Panc1 (cell line): Measurements from ENCODE around the gene P3R3URF. TPM values are rescaled to one million over a fixed set of nuclear protein-coding genes. Genes with fewer than 3 reads are reported as not detected.

Source experiments
- ATAC-seq: fragments of 200-7000 bp; cut with Tn5 transposase; 2 replicates; pipeline ENCODE4 v1.9.1; 2020; ENCODE audit warnings: mild to moderate bottlenecking, moderate library complexity
- BruUV-seq: library from RNA; stranded (reverse); fragments of 400-500 nt; replicated peaks from 2 replicates; lab custom pipeline; 2021; lab: Mats Ljungman, UMichigan
- CTCF ChIA-PET: fragments of 300-600 bp; sonication (Branson Sonifier 250); formaldehyde crosslinking; loops from one replicate; lab custom pipeline; 2022; ENCODE audit warnings: antibody characterized with exemption; lab: Charles Lee
- POLR2A ChIA-PET: fragments of 300-600 bp; sonication (Branson Sonifier 250); formaldehyde crosslinking; loops from one replicate; lab custom pipeline; 2022; ENCODE audit warnings: antibody characterized with exemption; lab: Charles Lee
- DNase-seq: peaks from one replicate; pipeline ENCODE4 v3.0.0-alpha.2; 2010; ENCODE audit warnings: low read depth, low spot score
- H3K27ac ChIP-seq: 2 replicates; pipeline ENCODE4 v1.5.1; 2011; ENCODE audit warnings: mild to moderate bottlenecking, low read length, inconsistent platforms
- H3K27me3 ChIP-seq: fragments of 200-500 bp; sonication (Bioruptor generic); 2 replicates; pipeline ENCODE4 v1.6.0; 2014; ENCODE audit warnings: low read length, inconsistent platforms; ENCODE audit not compliant: control insufficient read depth, insufficient read depth
- H3K36me3 ChIP-seq: fragments of 200-500 bp; sonication (Bioruptor generic); 2 replicates; pipeline ENCODE4 v1.5.1; 2014; ENCODE audit warnings: inconsistent platforms, mild to moderate bottlenecking, low read length, moderate library complexity; ENCODE audit not compliant: control insufficient read depth, insufficient read depth
- H3K4me1 ChIP-seq: 2 replicates; pipeline ENCODE4 v1.5.1; 2011; ENCODE audit warnings: inconsistent platforms, mild to moderate bottlenecking, low read length, moderate library complexity; ENCODE audit not compliant: control insufficient read depth, insufficient read depth
- H3K4me3 ChIP-seq, 2 experiments: 2 replicates each; pipeline ENCODE4 v1.5.1; 2011 to 2012; ENCODE audit warnings: low read depth in 2 of 2, low read length in 2 of 2, mild to moderate bottlenecking in 2 of 2, inconsistent platforms in 1 of 2, moderate library complexity in 1 of 2
- H3K9me3 ChIP-seq: fragments of 200-500 bp; sonication (Bioruptor generic); 2 replicates; pipeline ENCODE4 v1.5.1; 2014; ENCODE audit warnings: low read depth, mild to moderate bottlenecking, inconsistent platforms, low read length, moderate library complexity; ENCODE audit not compliant: control insufficient read depth, insufficient read depth
- POLR2AphosphoS5 ChIP-seq: IDR thresholded peaks from 2 replicates; pipeline ENCODE4 v1.6.1; 2012; ENCODE audit warnings: mild to moderate bottlenecking, low read depth, low read length, moderate library complexity
- SIN3A ChIP-seq: IDR thresholded peaks from 2 replicates; pipeline ENCODE4 v1.6.1; 2012; ENCODE audit warnings: low read depth, mild to moderate bottlenecking, low read length, moderate library complexity, borderline replicate concordance; ENCODE audit not compliant: insufficient read depth
- TCF7L2 ChIP-seq: IDR thresholded peaks from 2 replicates; pipeline ENCODE4 v1.6.1; 2011; ENCODE audit warnings: mild to moderate bottlenecking, low read depth, low read length, inconsistent platforms
- in situ Hi-C: cut with HindIII; loops from 2 replicates; pipeline ENCODE4 v1.10.0; 2016; ENCODE audit warnings: low sequenced_read_pairs, low pct_unique_long_range_greater_than_20kb
- intact Hi-C: fragments of 100-400 bp; cut with micrococcal nuclease; formaldehyde crosslinking; loops from one replicate; pipeline ENCODE4 v1.10.0; 2022; ENCODE audit not compliant: unreplicated experiment
- total RNA-seq: library from RNA; stranded (reverse); gene quantifications from one replicate; pipeline ENCODE4 v1.2.1, GENCODE V29; 2021; ENCODE audit not compliant: unreplicated experiment
- TF ChIP-seq, protein P1 (sequence below): fragments of 450-650 bp; IDR thresholded peaks from 2 replicates; pipeline ENCODE4 v1.5.1; 2017; ENCODE audit warnings: mild to moderate bottlenecking
- TF ChIP-seq, protein P2 (sequence below), 2 experiments: IDR thresholded peaks; 2 replicates each; pipeline ENCODE4 v1.6.1; 2011 to 2012; ENCODE audit warnings: low read depth in 2 of 2, control low read depth in 1 of 2, low read length in 1 of 2, mild to moderate bottlenecking in 1 of 2, moderate library complexity in 1 of 2; ENCODE audit not compliant: insufficient read depth in 1 of 2

The P3R3URF gene
- total RNA-seq, 1 experiment from 2014 or later = not detected

DNA sequence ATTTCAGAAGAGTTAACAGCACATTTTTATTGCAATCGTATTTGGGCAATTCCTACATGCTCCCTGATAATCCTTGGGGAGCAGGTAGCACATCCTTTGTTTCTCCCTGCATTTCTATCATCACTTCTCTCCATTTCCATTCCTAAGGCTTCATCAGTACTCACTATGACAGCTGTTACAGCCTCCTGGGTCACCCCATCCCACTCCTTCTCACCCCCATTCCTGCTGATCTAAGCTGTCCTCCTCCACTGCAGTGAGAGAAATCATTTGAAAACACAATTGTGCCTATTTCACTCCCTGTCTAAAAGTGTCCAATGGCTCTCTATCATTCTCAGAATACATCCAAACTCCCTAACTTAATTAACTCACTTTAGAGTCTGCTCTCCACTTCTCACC, 18.4 kb downstream of the P3R3URF start:
- DNase-seq (no peak), ATAC-seq (no peak)
- POLR2A ChIA-PET = no interaction called here
- no peak for TF ChIP-seq SIN3A
- TF ChIP-seq, protein P1, sequence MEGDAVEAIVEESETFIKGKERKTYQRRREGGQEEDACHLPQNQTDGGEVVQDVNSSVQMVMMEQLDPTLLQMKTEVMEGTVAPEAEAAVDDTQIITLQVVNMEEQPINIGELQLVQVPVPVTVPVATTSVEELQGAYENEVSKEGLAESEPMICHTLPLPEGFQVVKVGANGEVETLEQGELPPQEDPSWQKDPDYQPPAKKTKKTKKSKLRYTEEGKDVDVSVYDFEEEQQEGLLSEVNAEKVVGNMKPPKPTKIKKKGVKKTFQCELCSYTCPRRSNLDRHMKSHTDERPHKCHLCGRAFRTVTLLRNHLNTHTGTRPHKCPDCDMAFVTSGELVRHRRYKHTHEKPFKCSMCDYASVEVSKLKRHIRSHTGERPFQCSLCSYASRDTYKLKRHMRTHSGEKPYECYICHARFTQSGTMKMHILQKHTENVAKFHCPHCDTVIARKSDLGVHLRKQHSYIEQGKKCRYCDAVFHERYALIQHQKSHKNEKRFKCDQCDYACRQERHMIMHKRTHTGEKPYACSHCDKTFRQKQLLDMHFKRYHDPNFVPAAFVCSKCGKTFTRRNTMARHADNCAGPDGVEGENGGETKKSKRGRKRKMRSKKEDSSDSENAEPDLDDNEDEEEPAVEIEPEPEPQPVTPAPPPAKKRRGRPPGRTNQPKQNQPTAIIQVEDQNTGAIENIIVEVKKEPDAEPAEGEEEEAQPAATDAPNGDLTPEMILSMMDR = no peak
- TF ChIP-seq, protein P2, sequence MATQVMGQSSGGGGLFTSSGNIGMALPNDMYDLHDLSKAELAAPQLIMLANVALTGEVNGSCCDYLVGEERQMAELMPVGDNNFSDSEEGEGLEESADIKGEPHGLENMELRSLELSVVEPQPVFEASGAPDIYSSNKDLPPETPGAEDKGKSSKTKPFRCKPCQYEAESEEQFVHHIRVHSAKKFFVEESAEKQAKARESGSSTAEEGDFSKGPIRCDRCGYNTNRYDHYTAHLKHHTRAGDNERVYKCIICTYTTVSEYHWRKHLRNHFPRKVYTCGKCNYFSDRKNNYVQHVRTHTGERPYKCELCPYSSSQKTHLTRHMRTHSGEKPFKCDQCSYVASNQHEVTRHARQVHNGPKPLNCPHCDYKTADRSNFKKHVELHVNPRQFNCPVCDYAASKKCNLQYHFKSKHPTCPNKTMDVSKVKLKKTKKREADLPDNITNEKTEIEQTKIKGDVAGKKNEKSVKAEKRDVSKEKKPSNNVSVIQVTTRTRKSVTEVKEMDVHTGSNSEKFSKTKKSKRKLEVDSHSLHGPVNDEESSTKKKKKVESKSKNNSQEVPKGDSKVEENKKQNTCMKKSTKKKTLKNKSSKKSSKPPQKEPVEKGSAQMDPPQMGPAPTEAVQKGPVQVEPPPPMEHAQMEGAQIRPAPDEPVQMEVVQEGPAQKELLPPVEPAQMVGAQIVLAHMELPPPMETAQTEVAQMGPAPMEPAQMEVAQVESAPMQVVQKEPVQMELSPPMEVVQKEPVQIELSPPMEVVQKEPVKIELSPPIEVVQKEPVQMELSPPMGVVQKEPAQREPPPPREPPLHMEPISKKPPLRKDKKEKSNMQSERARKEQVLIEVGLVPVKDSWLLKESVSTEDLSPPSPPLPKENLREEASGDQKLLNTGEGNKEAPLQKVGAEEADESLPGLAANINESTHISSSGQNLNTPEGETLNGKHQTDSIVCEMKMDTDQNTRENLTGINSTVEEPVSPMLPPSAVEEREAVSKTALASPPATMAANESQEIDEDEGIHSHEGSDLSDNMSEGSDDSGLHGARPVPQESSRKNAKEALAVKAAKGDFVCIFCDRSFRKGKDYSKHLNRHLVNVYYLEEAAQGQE (IDR thresholded peaks at IDR 0.05; ENCODE audit: insufficient read depth in 1 of 2, low read depth in 2 of 2, low read length in 1 of 2) = no peak
- no peak for TF ChIP-seq POLR2AphosphoS5
- no peak for TF ChIP-seq TCF7L2
- Histone ChIP-seq H3K36me3 (no peaks in the 10 kb centered on the region), H3K4me3 (no peak overlapping the region), H3K9me3 (no peaks in the 10 kb centered on the region), H3K27ac (no peak overlapping the region), H3K27me3 (no peaks in the 10 kb centered on the region), H3K4me1 (no peaks in the 10 kb centered on the region)
- no TSS peak for BruUV-seq
- intact Hi-C loops (no loop called here), in situ Hi-C loops (no loop called here)
- CTCF ChIA-PET = no interaction called here

DNA sequence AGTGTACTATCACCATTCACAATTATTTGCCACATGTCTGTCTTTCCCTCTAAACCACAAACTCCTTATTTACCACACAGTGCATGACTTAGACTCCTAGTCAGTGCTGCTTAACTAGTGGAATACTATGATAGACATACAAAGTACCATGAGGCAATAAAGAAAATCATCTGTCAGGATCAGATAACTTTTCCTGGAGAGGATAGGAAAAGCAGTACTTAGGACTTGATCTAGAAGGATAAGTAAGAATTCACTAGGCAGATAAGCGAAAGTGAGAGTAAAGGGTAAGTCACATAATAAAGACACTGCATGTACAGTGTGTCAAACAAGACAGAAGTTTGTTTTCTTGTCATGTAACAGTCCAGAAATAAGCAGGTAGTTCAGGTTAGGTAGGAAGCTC, 22.6 kb downstream of the P3R3URF start:
- H3K27ac ChIP-seq = no peak overlapping the region
- no TSS peak for BruUV-seq
- ATAC-seq = no peak
- H3K4me1 ChIP-seq = no peaks in the 10 kb centered on the region
- no peaks in the 10 kb centered on the region for H3K36me3 ChIP-seq
- no peaks in the 10 kb centered on the region for H3K27me3 ChIP-seq
- H3K4me3 ChIP-seq = no peak overlapping the region
- POLR2A ChIA-PET = no interaction called here
- intact Hi-C loops (no loop called here), in situ Hi-C loops (no loop called here)
- TF ChIP-seq SIN3A (no peak), TCF7L2 (no peak), POLR2AphosphoS5 (no peak)
- TF ChIP-seq, protein P2 (IDR thresholded peaks at IDR 0.05; ENCODE audit: insufficient read depth in 1 of 2, low read depth in 2 of 2, low read length in 1 of 2) = no peak
- TF ChIP-seq, protein P1 = no peak
- CTCF ChIA-PET = no interaction called here
- DNase-seq = no peak
- no peaks in the 10 kb centered on the region for H3K9me3 ChIP-seq
